GM15510 (cell line): ENCODE measurements around the gene SLC17A5.

Experiments
- POLR2A ChIP-seq: IDR thresholded peaks from 3 replicates; pipeline ENCODE4 v1.6.1; 2011; ENCODE audit warnings: borderline replicate concordance; ENCODE audit not compliant: insufficient read length; ENCODE audit errors: extremely low read depth

SLC17A5 gene

GRCh38 chr6:73562558-73562957, 91.2 kb downstream of the SLC17A5 start:
- no peak for TF ChIP-seq POLR2A

- TF ChIP-seq POLR2A, result no peak
Observed at GRCh38 chr6:73560853-73561407, 92.9 kb downstream of the SLC17A5 start.

GRCh38 chr6:73560182-73560732, 93.5 kb downstream of the SLC17A5 start:
- no peak for TF ChIP-seq POLR2A

- no peak for TF ChIP-seq POLR2A
Observed at GRCh38 chr6:73558624-73559398, 95.0 kb downstream of the SLC17A5 start.

GRCh38 chr6:73556836-73557235, 97.0 kb downstream of the SLC17A5 start:
- TF ChIP-seq POLR2A, result no peak

- TF ChIP-seq POLR2A, result no peak
Observed at GRCh38 chr6:73548458-73549446, 105.0 kb downstream of the SLC17A5 start.

GRCh38 chr6:73547036-73547435, 106.8 kb downstream of the SLC17A5 start:
- no peak for TF ChIP-seq POLR2A
